Cerebellar nuclear complex (tissue), 1 donor: ENCODE measurements around the gene SMTNL2.
"Not testable (repeated sequence)": the region's sequence is repeated elsewhere in the genome, so short reads cannot be mapped to it uniquely, and the experiment has no call there.

Source experiments
- DNase-seq, 2 experiments: peaks; one replicate each; lab custom pipeline; 2025; lab: John Stamatoyannopoulos, UW

Gene SMTNL2

GRCh38 chr17:4560421-4560820, 23.9 kb upstream of the SMTNL2 start, which contains the start of gene GGT6:
Gene GGT6, minus strand, starts transcription at chr17:4560577. Its CDS starts 56 bp downstream, at chr17:4560521.
- DNase-seq: no peak

DNA sequence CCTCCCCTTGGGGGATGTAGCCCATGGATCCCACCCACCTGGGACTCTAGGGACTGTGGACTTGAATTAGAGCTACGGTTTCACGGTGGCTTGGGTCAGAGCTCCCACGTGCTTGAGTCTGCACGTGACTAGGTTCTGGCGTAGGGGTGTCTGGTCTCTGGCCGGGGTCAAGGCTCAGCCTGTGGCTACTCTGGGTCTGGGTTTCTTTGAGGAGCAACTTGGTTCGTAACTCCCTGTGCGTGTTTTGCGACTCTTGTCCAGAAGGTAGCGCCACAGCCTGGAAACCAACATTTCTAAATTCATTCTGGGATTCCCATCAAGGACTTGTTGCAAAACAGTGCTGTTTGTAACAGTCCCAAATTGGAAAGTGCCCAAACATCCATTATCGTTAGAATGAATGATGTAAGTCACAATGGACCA, 23.5 kb upstream of the SMTNL2 start:
- DNase-seq: no peak

DNA sequence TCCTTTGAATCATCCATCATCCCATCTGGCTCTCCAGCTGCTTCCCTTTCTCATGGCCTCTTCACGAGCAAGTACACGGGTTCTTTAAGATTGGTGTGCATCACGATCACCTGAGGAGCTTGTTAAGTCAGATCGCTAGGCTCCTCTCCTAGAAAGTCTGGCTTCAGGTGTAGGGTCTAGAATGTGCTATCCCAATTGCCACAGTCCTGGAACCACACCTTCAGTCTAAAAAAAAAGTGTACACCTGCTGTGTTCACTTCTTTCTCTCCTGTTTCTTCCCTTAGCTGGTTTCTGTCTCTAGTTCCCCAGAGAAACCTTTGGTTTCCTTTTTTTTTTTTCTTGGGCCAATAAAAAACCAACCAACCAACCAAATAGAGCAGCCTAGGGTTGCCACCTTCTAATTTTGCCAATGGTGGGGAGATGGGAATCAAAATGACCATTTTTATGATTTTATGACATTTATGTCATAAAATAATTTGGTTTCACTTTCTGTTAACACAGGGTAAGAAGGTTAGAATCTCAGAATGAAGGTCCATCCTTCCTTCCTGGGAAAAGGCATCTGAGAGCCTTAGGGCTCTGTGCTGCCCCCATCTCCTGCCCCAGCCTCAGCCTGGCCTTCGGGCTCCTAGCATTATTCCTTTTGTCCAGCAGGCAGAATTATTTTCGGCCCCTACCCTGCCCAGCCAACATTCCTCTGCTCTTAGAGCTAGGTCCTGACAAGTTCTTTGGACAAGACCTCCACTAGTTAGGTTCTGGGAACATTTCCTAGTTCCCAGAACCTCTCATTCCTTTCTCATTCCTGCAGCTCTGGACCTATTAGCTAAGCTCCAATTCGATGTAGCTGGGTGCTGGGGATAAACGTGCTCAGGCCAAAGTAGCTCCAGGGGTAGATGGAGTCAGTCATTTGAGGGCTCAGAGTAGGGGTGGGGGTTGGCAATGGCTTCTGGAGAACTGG, 22.0 kb upstream of the SMTNL2 start:
- DNase-seq: no peak

GRCh38 chr17:4565209-4566141, 18.9 kb upstream of the SMTNL2 start:
- DNase-seq: peak in 1 of 2 experiments; percentile 32

DNA sequence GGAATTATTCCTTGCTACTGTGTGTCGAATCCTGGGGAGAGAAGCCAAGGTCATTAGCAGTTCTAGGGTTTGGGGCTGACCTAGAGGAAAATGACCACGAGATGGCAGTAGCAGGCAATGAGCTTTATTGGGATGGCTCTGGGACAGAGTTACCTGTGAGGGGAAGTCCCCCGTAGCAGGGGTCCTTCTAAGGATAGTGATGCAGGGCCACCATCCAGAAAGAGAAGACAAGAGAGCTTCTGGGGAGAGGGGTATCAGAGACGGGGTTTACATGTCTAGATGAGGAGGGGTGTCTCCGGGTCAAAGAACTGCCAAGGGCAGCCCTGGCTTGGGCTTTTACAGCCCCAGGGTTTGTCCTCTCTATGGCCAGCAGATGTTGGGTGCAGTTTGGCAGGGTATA, 17.5 kb upstream of the SMTNL2 start:
- DNase-seq: peak in 1 of 2 experiments; percentile 26

- no peak for DNase-seq
Measured at GRCh38 chr17:4569591-4569990, 14.7 kb upstream of the SMTNL2 start.

DNA sequence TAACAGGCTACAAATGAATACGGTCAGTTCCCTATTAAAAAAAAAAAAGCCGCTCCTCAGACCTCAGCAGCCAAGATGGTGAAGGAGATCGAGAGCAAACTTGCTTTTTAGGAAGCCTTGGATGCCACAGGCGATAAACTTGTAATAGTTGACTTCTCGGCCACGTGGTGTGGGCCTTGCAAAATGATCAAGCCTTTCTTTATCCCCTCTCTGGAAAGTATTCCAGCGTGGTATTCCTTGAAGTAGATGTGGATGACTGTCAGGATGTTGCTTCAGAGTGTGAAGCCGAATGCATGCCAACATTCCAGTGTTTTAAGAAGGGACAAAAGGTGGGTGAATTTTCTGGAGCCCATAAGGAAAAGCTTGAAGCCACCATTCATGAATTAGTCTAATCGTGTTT, 12.2 kb upstream of the SMTNL2 start:
- no peak for DNase-seq

DNA sequence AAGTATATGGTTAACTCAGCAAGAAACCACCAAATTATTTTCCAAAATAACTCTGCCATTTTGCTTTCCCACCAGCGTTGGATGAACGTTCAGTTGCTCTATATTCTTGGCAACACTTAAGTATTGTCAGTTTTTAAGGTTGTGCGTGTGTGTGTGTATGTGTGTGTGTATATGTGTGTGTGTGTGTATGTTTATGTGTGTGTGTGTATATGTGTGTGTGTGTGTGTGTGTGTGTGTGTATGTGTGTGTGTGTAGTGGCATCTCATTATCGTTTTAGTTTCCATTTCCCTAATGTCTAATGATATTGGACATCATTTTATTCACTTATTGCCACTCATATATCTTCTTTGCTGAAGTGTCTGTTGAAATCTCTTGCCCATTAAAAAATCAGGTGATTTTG, 11.2 kb upstream of the SMTNL2 start:
- no peak for DNase-seq

DNA sequence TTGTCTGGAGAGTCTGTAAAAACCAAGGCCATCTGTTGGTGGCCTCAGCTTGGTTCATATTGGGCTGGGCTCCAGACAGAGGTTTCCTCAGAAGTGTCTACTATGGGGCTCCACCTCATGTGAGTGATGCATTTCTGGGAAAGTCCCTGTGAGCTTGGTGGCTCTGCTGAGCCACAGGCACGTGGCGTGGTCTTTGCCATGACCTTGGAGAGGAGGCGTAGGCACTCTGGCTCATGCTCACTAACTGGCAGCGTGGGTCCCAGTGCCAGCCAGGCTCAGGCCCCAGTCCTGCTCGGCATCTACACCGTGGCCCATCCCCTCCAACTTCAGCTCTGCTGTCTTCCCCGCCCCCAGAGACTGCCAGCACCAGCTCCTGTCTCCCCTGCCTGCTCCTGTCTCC, 10.7 kb upstream of the SMTNL2 start:
- DNase-seq: no peak

DNA sequence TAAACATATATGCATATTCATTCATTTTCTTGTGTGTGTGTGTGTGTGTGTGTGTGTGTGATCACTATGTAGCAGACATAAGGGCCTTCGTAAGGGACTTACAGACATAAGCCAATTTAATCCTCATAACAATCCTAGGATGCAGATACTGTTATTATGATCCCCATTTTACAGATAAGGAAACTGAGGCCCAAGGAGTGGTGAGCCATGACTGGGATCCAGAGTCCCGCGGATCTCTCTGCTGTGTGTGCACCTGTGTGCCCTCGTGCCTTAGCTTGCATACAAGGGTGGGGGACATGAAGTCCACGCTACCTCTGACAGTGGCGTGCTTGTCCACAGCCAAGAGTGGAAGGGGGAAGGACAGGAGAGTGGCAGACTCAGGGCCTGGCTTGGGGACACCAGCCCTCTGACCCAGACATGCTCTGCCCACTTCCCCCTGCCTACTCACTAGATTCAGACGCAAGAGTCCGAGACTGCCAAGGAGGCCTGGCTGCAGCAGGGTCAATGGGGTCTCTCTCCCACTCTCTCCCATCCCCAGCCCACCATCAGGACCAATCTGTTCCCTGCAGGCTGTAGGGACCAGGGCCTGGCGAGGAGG, 9.8 kb upstream of the SMTNL2 start:
- DNase-seq: no peak

GRCh38 chr17:4576161-4576558, 8.2 kb upstream of the SMTNL2 start:
- DNase-seq: no peak

DNA sequence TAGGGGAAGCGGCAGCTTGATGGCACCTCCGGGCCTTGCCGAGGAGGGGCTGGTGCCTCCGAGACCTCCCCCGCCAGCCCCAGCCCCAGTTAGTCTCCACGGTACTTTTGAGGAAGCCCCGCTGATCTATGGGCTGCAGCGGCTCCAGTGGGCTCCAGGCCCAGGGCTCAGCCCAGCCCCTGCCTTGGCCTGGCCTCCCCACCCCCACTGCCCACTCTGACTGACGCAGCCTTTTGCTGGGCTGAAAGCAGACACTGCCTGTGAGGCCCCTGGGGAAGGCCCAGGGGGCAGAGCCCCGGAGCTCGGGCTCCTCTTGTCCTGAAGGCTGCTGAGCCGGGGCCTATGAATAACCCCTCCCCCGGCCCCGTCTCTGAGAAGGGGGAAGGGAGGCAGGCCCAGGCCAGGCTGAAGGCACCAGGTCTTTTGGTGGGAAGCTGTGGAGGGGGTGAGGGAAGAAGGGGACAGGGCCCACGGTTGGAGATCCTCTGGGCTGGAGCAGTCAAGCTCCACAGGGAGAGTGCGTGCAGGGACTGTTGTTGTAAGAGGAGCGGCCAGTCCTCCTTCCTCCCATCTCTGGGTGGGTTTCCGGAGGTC, 7.5 kb upstream of the SMTNL2 start:
- DNase-seq: no peak

- no peak for DNase-seq
Measured at GRCh38 chr17:4577386-4577993, 6.8 kb upstream of the SMTNL2 start.

DNA sequence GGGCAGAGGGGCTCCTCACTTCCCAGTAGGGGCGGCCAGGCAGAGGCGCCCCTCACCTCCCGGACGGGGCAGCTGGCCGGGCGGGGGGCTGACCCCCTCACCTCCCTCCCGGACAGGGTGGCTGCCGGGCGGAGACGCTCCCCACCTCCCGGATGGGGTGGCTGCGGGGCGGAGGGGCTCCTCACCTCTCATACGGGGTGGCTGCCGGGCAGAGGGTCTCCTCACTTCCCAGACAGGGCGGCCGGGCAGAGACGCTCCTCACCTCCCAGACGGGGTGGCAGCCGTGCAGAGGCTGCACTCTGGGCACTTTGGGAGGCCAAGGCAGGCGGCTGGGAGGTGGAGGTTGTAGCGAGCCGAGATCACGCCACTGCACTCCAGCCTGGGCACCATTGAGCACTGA, 6.0 kb upstream of the SMTNL2 start:
- DNase-seq: not testable (repeated sequence)

- DNase-seq: no peak
Measured at GRCh38 chr17:4579678-4580077, 4.7 kb upstream of the SMTNL2 start.

GRCh38 chr17:4580291-4580690, 4.0 kb upstream of the SMTNL2 start:
- DNase-seq: no peak

- DNase-seq: no peak
Measured at GRCh38 chr17:4582101-4582501, 2.2 kb upstream of the SMTNL2 start.

DNA sequence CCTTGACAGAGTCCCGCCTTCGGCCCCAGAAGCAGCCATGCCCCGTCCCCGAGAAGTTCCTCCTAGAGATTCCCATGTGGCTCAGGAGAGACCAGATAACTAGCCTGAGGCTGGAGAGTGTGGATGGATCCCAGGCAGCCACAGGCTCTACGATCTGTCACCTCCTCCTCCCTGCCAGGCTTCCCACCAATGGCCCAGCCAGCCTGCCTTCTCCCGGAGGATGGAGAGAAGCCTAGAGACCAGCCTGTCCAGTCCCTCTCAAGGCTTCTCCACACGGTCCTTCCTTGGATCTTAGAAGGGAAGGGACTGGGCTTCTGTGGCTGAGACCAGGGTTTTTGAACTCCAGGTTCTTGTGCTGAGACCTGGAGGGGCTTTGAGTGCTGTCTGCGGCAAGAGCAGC, 1.6 kb upstream of the SMTNL2 start:
- no peak for DNase-seq

GRCh38 chr17:4583206-4583605, 1.1 kb upstream of the SMTNL2 start:
- DNase-seq: no peak

GRCh38 chr17:4583782-4584100, 588 bp upstream of the SMTNL2 start:
- no peak for DNase-seq

DNA sequence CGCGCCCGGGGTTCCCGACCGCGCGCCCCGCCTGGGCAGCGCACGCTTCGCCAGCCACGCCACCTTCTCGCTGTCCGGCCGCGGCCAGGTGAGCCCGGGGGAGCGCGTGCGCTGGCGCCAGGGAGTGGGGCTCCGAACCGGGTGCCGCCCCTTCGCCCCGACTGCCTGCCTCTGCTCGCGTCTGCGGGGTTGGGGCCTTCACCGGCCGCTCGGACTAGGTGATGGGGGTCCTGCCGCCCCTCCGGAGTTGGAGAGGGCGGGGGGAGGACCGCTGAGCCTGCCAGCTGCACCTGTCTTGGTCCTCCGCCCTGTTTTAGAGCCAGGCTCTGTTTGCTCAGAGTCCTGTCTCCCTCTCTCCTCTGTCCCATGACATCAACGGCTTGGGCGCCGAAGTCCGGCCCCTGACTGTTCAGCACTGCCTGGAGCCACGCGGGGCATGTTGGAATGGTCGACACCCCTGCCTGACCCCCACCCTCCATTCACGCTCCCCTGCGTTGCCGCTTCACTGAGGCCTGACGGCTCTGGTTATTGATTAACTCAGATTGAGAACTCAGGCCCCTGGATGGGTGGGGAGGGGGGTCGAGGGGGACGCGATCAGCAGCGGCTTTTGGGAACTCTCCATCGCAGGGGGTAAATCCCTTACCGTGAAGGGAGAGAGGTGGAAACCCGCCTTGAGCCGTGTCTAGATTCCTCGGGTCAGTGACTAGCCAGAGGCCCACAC, 748 bp downstream of the SMTNL2 start:
- DNase-seq: no peak
